Vagina (tissue), 2 donors: ENCODE results near the gene CELA2A.

Source experiments
- CTCF ChIP-seq, 3 experiments: fragments of 450-650 bp in 2 of 3; fragments of 200-600 bp in 1 of 3; sonication (generic) in 1 of 3; IDR thresholded peaks; one replicate each; pipeline ENCODE4 v1.5.1; 2017 to 2019; ENCODE audit warnings: antibody characterized with exemption in 3 of 3, mild to moderate bottlenecking in 2 of 3, moderate library complexity in 2 of 3
- POLR2A ChIP-seq, 2 donors: fragments of 450-650 bp; IDR thresholded peaks; one replicate each; pipeline ENCODE4 v1.6.1; 2017; ENCODE audit warnings: antibody characterized with exemption in 2 of 2, mild to moderate bottlenecking in 2 of 2, moderate library complexity in 2 of 2
- POLR2AphosphoS5 ChIP-seq, 2 donors: sonication (generic); formaldehyde crosslinking; IDR thresholded peaks; one replicate each; pipeline ENCODE4 v1.9.0; 2017; ENCODE audit warnings: antibody characterized with exemption in 2 of 2, mild to moderate bottlenecking in 2 of 2, low read depth in 1 of 2; ENCODE audit not compliant: insufficient read depth in 1 of 2

DNA sequence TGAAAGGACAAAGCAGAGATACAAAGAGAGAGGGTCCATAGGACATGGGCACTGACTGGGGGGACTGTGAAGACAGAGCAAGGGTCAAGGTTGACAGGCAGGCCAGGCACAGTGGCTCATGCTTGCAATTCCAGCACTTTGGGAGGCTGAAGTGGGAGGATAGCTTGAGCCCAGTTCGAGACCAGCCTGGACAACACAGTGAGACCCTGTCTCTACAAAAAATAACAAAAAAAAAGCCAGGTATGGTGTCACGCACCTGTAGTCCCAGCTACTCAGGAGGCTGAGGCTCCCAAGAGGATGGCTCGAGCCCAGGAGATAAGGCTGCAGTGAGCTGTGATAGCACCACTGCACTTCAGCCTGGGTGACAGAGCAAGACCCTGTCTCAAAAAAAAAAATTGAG is 63.1 kb downstream of the CELA2A start:
- no peak for TF ChIP-seq POLR2AphosphoS5 (IDR thresholded peaks at IDR 0.05; ENCODE audit: insufficient read depth in 1 of 2, low read depth in 1 of 2)
- no peak for TF ChIP-seq POLR2A (IDR thresholded peaks at IDR 0.05)
- TF ChIP-seq CTCF (IDR thresholded peaks at IDR 0.05): no peak
